ENCODE data around the gene SPATA31D4. TPM values are rescaled to one million over a fixed set of nuclear protein-coding genes. Genes with fewer than 3 reads are reported as not detected.
"Not testable (repeated sequence)": the region's sequence is repeated elsewhere in the genome, so short reads cannot be mapped to it uniquely, and the experiment has no call there.

The SPATA31D4 gene
- polyA plus RNA-seq (2013, experiment 1 of 2): not detected
- polyA plus RNA-seq (2013, experiment 2 of 2): not detected

DNA sequence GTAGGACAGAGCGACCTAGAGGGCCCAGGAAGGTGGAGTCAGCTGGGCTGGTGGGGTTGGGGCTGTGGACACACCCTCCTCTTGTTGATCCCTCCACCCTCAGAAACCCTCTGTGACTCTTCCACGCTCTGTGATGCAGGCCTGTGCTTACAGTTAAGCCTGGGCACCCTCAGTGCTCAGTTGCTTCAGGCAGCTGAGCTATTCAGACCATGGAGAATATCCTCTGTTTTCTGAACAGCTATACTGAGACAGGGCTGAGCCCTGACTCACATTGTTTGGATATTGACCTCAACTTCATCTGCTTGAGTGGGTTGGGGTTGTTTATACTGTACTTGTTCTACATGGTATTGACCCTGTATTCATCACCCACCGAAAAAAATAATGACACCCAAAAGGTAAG lies at the start of gene SPATA31D4:
Gene SPATA31D4, plus strand, starts transcription at position 124 of the 400 bp plus-strand sequence. Its CDS starts 86 bp downstream, at position 210.
- not testable (repeated sequence) for H3K4me1 ChIP-seq (ENCODE audit: control insufficient read depth in 2 of 2, insufficient read depth in 1 of 2, low read depth in 1 of 2, low read length in 2 of 2); H3K23ac ChIP-seq (ENCODE audit: low read depth, low read length, poor library complexity); H3K14ac ChIP-seq (ENCODE audit: low read length); H3K4me3 ChIP-seq (ENCODE audit: low read length in 2 of 2); H4K8ac ChIP-seq (ENCODE audit: low read depth, low read length); H3K9ac ChIP-seq (ENCODE audit: low read depth, low read length, poor library complexity); H2AFZ ChIP-seq (ENCODE audit: low read length); H2BK120ac ChIP-seq (ENCODE audit: low read depth, low read length); H3K36me3 ChIP-seq (replicated peaks in 1 of 2; ENCODE audit: control insufficient read depth in 2 of 2, insufficient read depth in 2 of 2, low read length in 2 of 2); H3K4me2 ChIP-seq (ENCODE audit: insufficient read depth, low read length, poor library complexity, severe bottlenecking); H3K9me3 ChIP-seq (replicated peaks in 1 of 2; ENCODE audit: control insufficient read depth in 2 of 2, insufficient read depth in 1 of 2, low read depth in 1 of 2, low read length in 2 of 2); H2AK5ac ChIP-seq (ENCODE audit: low read depth, low read length); H3K27me3 ChIP-seq (ENCODE audit: control insufficient read depth in 3 of 3, insufficient read depth in 3 of 3, low read depth in 1 of 3, low read length in 3 of 3); H2BK12ac ChIP-seq (ENCODE audit: low read length); H3K79me1 ChIP-seq (ENCODE audit: low read depth, low read length); DNase-seq (ENCODE audit: low spot score); H3K18ac ChIP-seq (ENCODE audit: low read length); H2BK5ac ChIP-seq (ENCODE audit: low read length); H3K4ac ChIP-seq (ENCODE audit: low read length); H3K27ac ChIP-seq (replicated peaks; ENCODE audit: low read length); H4K91ac ChIP-seq (ENCODE audit: low read depth, low read length, poor library complexity); H2BK15ac ChIP-seq (ENCODE audit: low read length)
- no CpG with 5 or more reads among the region's 3 CpGs for WGBS, 2 donors (ENCODE audit: extremely low coverage in 2 of 2, insufficient read length in 2 of 2, insufficient replicate concordance in 1 of 2)

DNA sequence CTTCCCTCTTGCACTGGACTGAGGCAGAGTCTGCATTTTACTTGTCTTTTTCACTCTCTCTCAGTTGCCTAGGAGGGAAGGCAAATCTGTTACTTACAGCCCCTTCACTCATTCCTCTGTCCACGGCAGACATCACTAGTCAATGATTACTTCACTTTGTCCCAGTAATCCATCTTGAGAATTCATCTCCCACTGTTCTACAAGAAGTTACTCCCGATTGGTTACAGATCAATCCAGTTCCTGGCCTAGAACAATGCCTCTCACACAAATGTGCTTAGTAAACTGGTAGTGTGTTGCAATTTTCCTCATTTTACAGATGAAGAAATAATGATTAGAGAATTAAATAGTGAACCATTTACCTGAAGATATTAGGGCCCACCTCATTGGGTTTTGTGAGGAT lies 49.7 kb upstream of the SPATA31D4 start:
- no peak overlapping the region for H2AK5ac ChIP-seq (ENCODE audit: low read depth, low read length)
- no peak overlapping the region for H3K9ac ChIP-seq (ENCODE audit: low read depth, low read length, poor library complexity)
- H3K14ac ChIP-seq (ENCODE audit: low read length): no peak overlapping the region
- H3K36me3 ChIP-seq (replicated peaks in 1 of 2; ENCODE audit: control insufficient read depth in 2 of 2, insufficient read depth in 2 of 2, low read length in 2 of 2): no peaks in the 10 kb centered on the region
- no peak overlapping the region for H2BK120ac ChIP-seq (ENCODE audit: low read depth, low read length)
- no peak overlapping the region for H3K27ac ChIP-seq (replicated peaks; ENCODE audit: low read length)
- H3K4ac ChIP-seq (ENCODE audit: low read length): no peak overlapping the region
- no peak overlapping the region for H2BK5ac ChIP-seq (ENCODE audit: low read length)
- H3K4me1 ChIP-seq (ENCODE audit: control insufficient read depth in 2 of 2, insufficient read depth in 1 of 2, low read depth in 1 of 2, low read length in 2 of 2): no peaks in the 10 kb centered on the region
- no peak for DNase-seq (ENCODE audit: low spot score)
- no peak overlapping the region for H2BK15ac ChIP-seq (ENCODE audit: low read length)
- H3K79me1 ChIP-seq (ENCODE audit: low read depth, low read length): no peaks in the 10 kb centered on the region
- no peaks in the 10 kb centered on the region for H3K9me3 ChIP-seq (replicated peaks in 1 of 2; ENCODE audit: control insufficient read depth in 2 of 2, insufficient read depth in 1 of 2, low read depth in 1 of 2, low read length in 2 of 2)
- no peak overlapping the region for H2BK12ac ChIP-seq (ENCODE audit: low read length)
- no peak overlapping the region for H3K23ac ChIP-seq (ENCODE audit: low read depth, low read length, poor library complexity)
- no peak overlapping the region for H4K8ac ChIP-seq (ENCODE audit: low read depth, low read length)
- WGBS, 2 donors (ENCODE audit: extremely low coverage in 2 of 2, insufficient read length in 2 of 2, insufficient replicate concordance in 1 of 2): no CpG with 5 or more reads among the region's 2 CpGs
- no peak overlapping the region for H4K91ac ChIP-seq (ENCODE audit: low read depth, low read length, poor library complexity)
- H3K18ac ChIP-seq (ENCODE audit: low read length): no peak overlapping the region
- no peaks in the 10 kb centered on the region for H3K27me3 ChIP-seq (ENCODE audit: control insufficient read depth in 3 of 3, insufficient read depth in 3 of 3, low read depth in 1 of 3, low read length in 3 of 3)
- no peak overlapping the region for H3K4me3 ChIP-seq (ENCODE audit: low read length in 2 of 2)
- no peak overlapping the region for H2AFZ ChIP-seq (ENCODE audit: low read length)
- H3K4me2 ChIP-seq (ENCODE audit: insufficient read depth, low read length, poor library complexity, severe bottlenecking): no peak overlapping the region

DNA sequence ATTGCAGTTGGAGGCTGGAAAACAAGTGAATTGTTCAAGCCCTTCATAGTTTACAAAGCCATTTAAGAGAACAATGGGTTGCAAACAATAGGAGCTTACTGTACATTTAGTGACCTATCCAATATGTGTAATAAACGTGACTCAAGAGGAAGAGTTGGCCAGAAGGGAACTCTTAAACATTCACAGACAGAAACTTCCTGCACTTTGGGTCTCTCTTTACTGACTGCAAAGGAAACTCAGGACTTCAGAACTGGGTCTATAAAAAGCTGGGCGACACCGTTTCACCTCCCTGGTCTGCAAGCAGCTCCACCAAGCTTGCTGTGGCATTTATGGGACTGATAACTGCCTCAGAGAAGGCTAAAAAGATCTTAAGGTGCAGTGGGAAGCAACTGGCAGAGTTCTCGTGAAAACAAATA lies 48.7 kb upstream of the SPATA31D4 start:
- H2BK12ac ChIP-seq (ENCODE audit: low read length): no peak overlapping the region
- H2BK15ac ChIP-seq (ENCODE audit: low read length): no peak overlapping the region
- no peak overlapping the region for H2BK5ac ChIP-seq (ENCODE audit: low read length)
- no peaks in the 10 kb centered on the region for H3K27me3 ChIP-seq (ENCODE audit: control insufficient read depth in 3 of 3, insufficient read depth in 3 of 3, low read depth in 1 of 3, low read length in 3 of 3)
- no peak overlapping the region for H3K27ac ChIP-seq (replicated peaks; ENCODE audit: low read length)
- no peak overlapping the region for H3K14ac ChIP-seq (ENCODE audit: low read length)
- no peak overlapping the region for H2AK5ac ChIP-seq (ENCODE audit: low read depth, low read length)
- H3K4ac ChIP-seq (ENCODE audit: low read length): no peak overlapping the region
- no peak overlapping the region for H3K23ac ChIP-seq (ENCODE audit: low read depth, low read length, poor library complexity)
- H4K91ac ChIP-seq (ENCODE audit: low read depth, low read length, poor library complexity): no peak overlapping the region
- H3K18ac ChIP-seq (ENCODE audit: low read length): no peak overlapping the region
- DNase-seq (ENCODE audit: low spot score): no peak
- H3K9me3 ChIP-seq (replicated peaks in 1 of 2; ENCODE audit: control insufficient read depth in 2 of 2, insufficient read depth in 1 of 2, low read depth in 1 of 2, low read length in 2 of 2): no peaks in the 10 kb centered on the region
- no peaks in the 10 kb centered on the region for H3K36me3 ChIP-seq (replicated peaks in 1 of 2; ENCODE audit: control insufficient read depth in 2 of 2, insufficient read depth in 2 of 2, low read length in 2 of 2)
- H4K8ac ChIP-seq (ENCODE audit: low read depth, low read length): no peak overlapping the region
- no peak overlapping the region for H3K4me2 ChIP-seq (ENCODE audit: insufficient read depth, low read length, poor library complexity, severe bottlenecking)
- H3K4me3 ChIP-seq (ENCODE audit: low read length in 2 of 2): no peak overlapping the region
- no CpG with 5 or more reads among the region's 4 CpGs for WGBS, 2 donors (ENCODE audit: extremely low coverage in 2 of 2, insufficient read length in 2 of 2, insufficient replicate concordance in 1 of 2)
- H3K4me1 ChIP-seq (ENCODE audit: control insufficient read depth in 2 of 2, insufficient read depth in 1 of 2, low read depth in 1 of 2, low read length in 2 of 2): no peaks in the 10 kb centered on the region
- H2BK120ac ChIP-seq (ENCODE audit: low read depth, low read length): no peak overlapping the region
- H3K79me1 ChIP-seq (ENCODE audit: low read depth, low read length): no peaks in the 10 kb centered on the region
- H3K9ac ChIP-seq (ENCODE audit: low read depth, low read length, poor library complexity): no peak overlapping the region
- H2AFZ ChIP-seq (ENCODE audit: low read length): no peak overlapping the region

DNA sequence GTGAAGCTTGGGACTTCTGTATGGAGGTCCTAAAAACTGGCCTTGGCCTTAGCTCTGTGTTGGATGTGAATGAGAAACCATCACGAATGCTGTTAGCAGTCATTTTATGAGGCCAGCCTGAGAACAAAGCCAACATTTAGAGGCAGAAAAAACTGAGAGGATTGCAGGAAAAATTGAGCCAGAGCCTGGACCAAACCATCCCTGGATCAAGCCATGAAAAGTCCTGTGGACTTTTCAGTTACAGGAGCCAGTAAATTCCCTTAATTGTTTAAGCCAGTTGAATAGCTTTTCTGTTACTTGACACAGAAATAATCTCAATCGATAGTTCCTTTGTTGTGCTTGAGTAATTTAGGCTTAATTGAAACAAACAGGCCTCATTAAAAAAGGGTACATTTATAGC lies 42.6 kb upstream of the SPATA31D4 start:
- H3K4ac ChIP-seq (ENCODE audit: low read length): no peak overlapping the region

More for the DNA sequence above, 42.6 kb upstream of the SPATA31D4 start:
- H3K14ac ChIP-seq (ENCODE audit: low read length): no peak overlapping the region
- no peak for DNase-seq (ENCODE audit: low spot score)
- no peak overlapping the region for H2BK12ac ChIP-seq (ENCODE audit: low read length)
- no peaks in the 10 kb centered on the region for H3K36me3 ChIP-seq (replicated peaks in 1 of 2; ENCODE audit: control insufficient read depth in 2 of 2, insufficient read depth in 2 of 2, low read length in 2 of 2)
- no peak overlapping the region for H4K91ac ChIP-seq (ENCODE audit: low read depth, low read length, poor library complexity)
- H3K4me2 ChIP-seq (ENCODE audit: insufficient read depth, low read length, poor library complexity, severe bottlenecking): no peak overlapping the region
- WGBS, 2 donors (ENCODE audit: extremely low coverage in 2 of 2, insufficient read length in 2 of 2, insufficient replicate concordance in 1 of 2): no CpG with 5 or more reads among the region's 2 CpGs
- H3K27ac ChIP-seq (replicated peaks; ENCODE audit: low read length): no peak overlapping the region
- H2AK5ac ChIP-seq (ENCODE audit: low read depth, low read length): no peak overlapping the region
- H3K4me1 ChIP-seq (ENCODE audit: control insufficient read depth in 2 of 2, insufficient read depth in 1 of 2, low read depth in 1 of 2, low read length in 2 of 2): no peaks in the 10 kb centered on the region
- no peak overlapping the region for H3K4me3 ChIP-seq (ENCODE audit: low read length in 2 of 2)
- no peak overlapping the region for H2BK120ac ChIP-seq (ENCODE audit: low read depth, low read length)
- H3K9ac ChIP-seq (ENCODE audit: low read depth, low read length, poor library complexity): no peak overlapping the region
- no peak overlapping the region for H3K23ac ChIP-seq (ENCODE audit: low read depth, low read length, poor library complexity)
- peaks cover 0 to 1% (median 0%) of the 10 kb centered on the region in 3 experiments for H3K27me3 ChIP-seq (ENCODE audit: control insufficient read depth in 3 of 3, insufficient read depth in 3 of 3, low read depth in 1 of 3, low read length in 3 of 3)
- H3K9me3 ChIP-seq (replicated peaks in 1 of 2; ENCODE audit: control insufficient read depth in 2 of 2, insufficient read depth in 1 of 2, low read depth in 1 of 2, low read length in 2 of 2): no peaks in the 10 kb centered on the region
- no peak overlapping the region for H2BK15ac ChIP-seq (ENCODE audit: low read length)
- H3K18ac ChIP-seq (ENCODE audit: low read length): no peak overlapping the region
- no peaks in the 10 kb centered on the region for H3K79me1 ChIP-seq (ENCODE audit: low read depth, low read length)
- no peak overlapping the region for H2BK5ac ChIP-seq (ENCODE audit: low read length)
- no peak overlapping the region for H2AFZ ChIP-seq (ENCODE audit: low read length)
- H4K8ac ChIP-seq (ENCODE audit: low read depth, low read length): no peak overlapping the region

Data from neuronal stem cell (in vitro differentiated cells).